ENCODE measurements around the gene BICC1. TPM values are rescaled to one million over a fixed set of nuclear protein-coding genes. Genes with fewer than 3 reads are reported as not detected.

Gene BICC1
- total RNA-seq, 1 donor from 2014 or later = 150 TPM

GRCh38 chr10:58531084-58531695 is 18.5 kb downstream of the BICC1 start:
- no peak for DNase-seq (ENCODE audit: low read depth)
- H3K4me3 ChIP-seq (ENCODE audit: low read depth, low read length) = no peak overlapping the region
- peak; percentile 89 for TF ChIP-seq CTCF (conservative IDR thresholded peaks at IDR 0.05; ENCODE audit: low read depth, low read length)

- no peak for TF ChIP-seq CTCF (conservative IDR thresholded peaks at IDR 0.05; ENCODE audit: low read depth, low read length)
- DNase-seq (ENCODE audit: low read depth) = no peak
- no peak overlapping the region for H3K4me3 ChIP-seq (ENCODE audit: low read depth, low read length)
These were observed 22.6 kb downstream of the BICC1 start for GRCh38 chr10:58535311-58535710.

GRCh38 chr10:58543141-58543540 is 30.5 kb downstream of the BICC1 start:
- no peak for TF ChIP-seq CTCF (conservative IDR thresholded peaks at IDR 0.05; ENCODE audit: low read depth, low read length)
- no peak for DNase-seq (ENCODE audit: low read depth)
- no peak overlapping the region for H3K4me3 ChIP-seq (ENCODE audit: low read depth, low read length)

GRCh38 chr10:58544135-58544534 is 31.5 kb downstream of the BICC1 start:
- no peak for DNase-seq (ENCODE audit: low read depth)
- TF ChIP-seq CTCF (conservative IDR thresholded peaks at IDR 0.05; ENCODE audit: low read depth, low read length) = no peak
- no peak overlapping the region for H3K4me3 ChIP-seq (ENCODE audit: low read depth, low read length)

GRCh38 chr10:58545427-58545826 is 32.8 kb downstream of the BICC1 start:
- no peak for DNase-seq (ENCODE audit: low read depth)
- TF ChIP-seq CTCF (conservative IDR thresholded peaks at IDR 0.05; ENCODE audit: low read depth, low read length) = no peak
- no peak overlapping the region for H3K4me3 ChIP-seq (ENCODE audit: low read depth, low read length)

GRCh38 chr10:58546137-58546536 is 33.5 kb downstream of the BICC1 start:
- TF ChIP-seq CTCF (conservative IDR thresholded peaks at IDR 0.05; ENCODE audit: low read depth, low read length) = no peak
- no peak for DNase-seq (ENCODE audit: low read depth)
- no peak overlapping the region for H3K4me3 ChIP-seq (ENCODE audit: low read depth, low read length)

GRCh38 chr10:58546722-58547445 is 34.2 kb downstream of the BICC1 start:
- TF ChIP-seq CTCF (conservative IDR thresholded peaks at IDR 0.05; ENCODE audit: low read depth, low read length) = no peak
- no peak for DNase-seq (ENCODE audit: low read depth)

More at GRCh38 chr10:58546722-58547445, 34.2 kb downstream of the BICC1 start:
- H3K4me3 ChIP-seq (ENCODE audit: low read depth, low read length) = no peak overlapping the region

All from epithelial cell of proximal tubule (primary cell).